HG03097 (cell line): Measurements from ENCODE around the gene COL19A1.
"Not testable (repeated sequence)": the region's sequence is repeated elsewhere in the genome, so short reads cannot be mapped to it uniquely, and the experiment has no call there.

Experiments used
- ATAC-seq: cut with Tn5 transposase; IDR thresholded peaks from one replicate; pipeline ENCODE4 v1.9.1; 2021; ENCODE audit not compliant: unreplicated experiment, low FRiP score

The COL19A1 gene

GRCh38 chr6:69953491-69953890, 87.1 kb downstream of the COL19A1 start:
- no peak for ATAC-seq

DNA sequence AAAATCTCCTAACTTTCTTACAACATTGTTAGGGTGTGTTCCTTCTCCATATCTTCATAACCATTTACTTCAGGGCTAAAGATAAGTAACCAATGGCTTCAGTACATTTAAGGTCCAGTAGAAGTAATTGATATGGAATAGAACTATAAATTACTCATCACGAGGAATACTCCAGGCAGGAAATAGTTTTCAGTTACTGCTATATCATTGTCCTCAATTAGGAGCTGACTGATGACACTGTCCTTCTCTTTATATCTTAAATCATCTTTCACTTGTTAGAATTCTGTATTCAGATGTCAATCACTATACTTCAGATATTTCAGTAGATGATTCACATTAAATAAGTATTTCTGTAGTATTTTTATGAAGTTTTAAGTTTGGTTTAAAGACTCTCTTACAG, 88.4 kb downstream of the COL19A1 start:
- no peak for ATAC-seq

- ATAC-seq, result no peak
Observed at GRCh38 chr6:69957985-69958559, 91.7 kb downstream of the COL19A1 start.

DNA sequence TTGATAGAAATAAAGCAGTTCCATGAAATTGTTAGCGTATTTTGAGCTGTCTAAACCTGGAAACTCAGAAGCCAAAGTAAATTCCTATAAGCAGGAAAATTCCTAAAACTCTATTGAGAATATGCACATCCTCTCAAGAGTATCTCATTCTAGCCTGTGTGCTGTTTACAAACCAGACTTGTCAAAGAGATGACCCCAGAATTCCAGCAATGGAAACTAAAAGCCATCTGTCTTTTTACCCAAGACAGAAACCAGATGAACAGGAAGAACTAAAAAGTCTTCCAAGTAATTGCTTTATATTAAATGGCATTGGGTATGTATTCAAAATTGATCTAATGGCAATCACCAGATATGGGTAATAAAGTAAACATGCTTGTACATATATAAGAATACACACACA, 92.6 kb downstream of the COL19A1 start:
- ATAC-seq, result no peak

DNA sequence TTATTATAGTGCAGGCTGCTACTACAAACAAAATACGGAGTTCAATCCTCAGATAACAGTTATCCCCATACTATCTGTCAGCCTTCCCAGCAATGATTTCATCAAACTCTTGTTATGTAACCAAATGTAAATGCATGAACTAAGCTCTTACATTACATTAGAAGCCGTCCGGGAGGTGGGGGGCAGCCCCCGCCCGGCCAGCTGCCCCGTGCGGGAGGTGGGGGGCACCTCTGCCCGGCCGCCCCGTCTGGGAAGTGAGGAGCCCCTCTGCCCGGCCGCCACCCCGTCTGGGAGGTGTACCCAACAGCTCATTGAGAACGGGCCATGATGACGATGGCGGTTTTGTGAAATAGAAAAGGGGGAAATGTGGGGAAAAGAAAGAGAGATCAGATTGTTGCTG, 99.6 kb downstream of the COL19A1 start:
- ATAC-seq, result not testable (repeated sequence)

GRCh38 chr6:69973138-69973537, 106.8 kb downstream of the COL19A1 start:
- no peak for ATAC-seq

DNA sequence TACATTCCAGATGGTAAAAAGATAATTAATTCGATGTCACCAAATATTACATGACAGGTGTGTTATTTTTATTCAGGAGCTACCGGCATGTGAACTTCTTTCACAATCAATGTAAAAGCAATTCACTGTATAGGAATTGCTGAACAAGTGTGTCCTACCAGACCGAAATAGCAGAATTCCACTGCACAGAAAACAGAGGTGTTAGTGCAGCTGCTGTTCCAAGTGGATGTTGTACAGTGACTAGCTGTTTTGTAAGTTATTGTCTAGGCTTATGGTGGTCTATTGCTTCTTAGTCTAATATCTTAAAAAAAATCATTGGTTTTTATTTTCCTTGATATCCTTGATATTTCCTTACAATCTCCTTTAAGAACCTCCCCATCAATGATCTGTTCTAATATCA, 107.4 kb downstream of the COL19A1 start:
- ATAC-seq, result no peak

DNA sequence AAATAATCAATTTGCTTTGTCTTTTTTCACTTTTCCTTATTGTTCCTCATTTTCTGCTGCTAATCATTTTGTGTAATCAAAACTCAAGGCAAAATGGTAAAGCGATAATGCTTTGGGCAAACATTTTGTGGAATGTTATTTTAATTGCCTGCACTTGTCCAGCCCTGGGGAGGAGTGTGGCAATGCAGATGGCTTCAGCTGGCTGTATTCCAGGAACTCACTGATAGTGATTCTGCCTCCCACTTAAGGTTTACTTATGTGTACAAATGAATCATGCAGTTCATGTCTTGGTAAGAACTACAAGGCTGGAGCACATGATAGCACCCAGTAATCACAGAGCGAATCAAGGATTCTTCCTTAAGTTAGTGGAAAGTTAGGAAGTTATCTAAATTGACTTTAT, 107.8 kb downstream of the COL19A1 start:
- ATAC-seq, result no peak

DNA sequence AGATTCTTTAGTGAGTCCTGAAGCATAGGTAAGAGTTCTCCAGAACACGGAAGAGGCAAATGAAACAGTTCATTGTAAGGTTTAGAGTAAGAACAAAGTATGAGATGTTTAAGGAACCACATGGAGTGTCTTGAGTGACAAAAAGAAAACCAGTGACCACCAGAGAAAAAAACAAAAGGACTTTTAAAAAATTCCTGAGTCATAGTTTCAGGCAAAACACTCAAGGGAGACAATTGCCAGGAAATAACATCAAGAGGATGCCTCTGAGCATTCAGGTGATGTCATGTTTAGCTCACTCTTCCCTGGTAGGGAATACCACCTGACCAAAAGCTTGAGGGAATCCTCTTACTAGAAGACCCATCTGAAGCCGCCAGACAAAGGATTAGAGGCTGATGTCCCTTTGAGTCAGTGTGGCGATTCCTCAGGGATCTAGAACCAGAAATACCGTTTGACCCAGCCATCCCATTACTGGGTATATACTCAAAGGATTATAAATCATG, 110.3 kb downstream of the COL19A1 start:
- ATAC-seq, result no peak

DNA sequence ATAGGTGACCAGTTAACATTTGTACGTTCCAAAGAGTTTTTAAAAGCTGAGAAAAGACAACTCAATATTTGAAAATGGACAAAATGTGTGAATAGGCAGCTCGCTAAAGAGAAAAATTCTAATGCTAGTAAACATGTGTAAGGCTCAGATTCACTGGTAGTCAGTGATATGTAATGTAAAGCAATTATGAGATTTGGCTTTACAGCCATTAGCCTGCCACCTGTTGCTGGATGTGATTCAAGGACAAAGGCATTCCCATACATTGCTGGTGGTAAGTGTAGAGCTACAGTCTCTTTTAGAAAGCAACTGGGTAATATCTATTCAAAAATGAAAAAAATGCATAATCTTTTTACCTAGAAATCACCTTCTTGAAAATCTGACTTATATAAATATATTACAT, 114.3 kb downstream of the COL19A1 start:
- no peak for ATAC-seq

- ATAC-seq, result no peak
Observed at GRCh38 chr6:69984506-69984905, 118.2 kb downstream of the COL19A1 start.

DNA sequence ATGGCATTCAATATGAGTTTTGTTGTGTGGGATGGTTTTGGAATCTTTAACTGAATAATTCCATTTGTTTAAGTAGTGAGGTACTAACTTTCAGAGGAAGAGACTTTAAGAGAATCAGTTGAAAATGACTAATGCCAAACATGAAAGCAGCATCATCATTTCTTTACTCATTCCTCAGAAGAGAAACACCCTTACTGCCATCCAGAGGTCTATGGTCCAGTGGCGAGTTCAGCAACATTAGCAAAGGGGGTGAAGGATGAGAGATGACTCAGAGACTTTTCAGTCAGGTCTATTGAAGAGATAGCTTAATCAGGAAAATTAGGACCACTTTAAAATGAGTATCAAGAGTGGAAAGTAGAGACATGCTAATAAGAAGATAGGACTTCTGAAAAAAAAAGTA, 118.8 kb downstream of the COL19A1 start:
- peak; percentile 67 for ATAC-seq

DNA sequence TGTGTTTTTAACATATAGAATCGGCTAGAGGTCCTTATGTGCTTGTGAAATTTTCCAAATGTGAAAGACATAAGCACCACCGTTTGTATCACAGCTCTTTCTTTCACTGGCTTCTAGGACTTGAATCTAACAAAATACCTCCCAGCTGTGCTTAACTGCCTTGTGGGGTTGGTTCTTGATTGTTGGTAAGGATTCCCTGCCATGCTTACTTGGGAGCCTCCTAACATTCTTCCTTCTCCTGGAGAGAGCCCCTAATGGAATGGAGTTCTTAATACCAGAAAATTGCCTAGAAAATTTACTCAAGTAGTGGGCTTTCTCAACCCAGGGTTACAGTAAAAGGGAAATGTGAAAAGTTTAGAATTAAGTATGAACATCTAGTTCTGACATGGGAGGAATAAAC, 121.2 kb downstream of the COL19A1 start:
- ATAC-seq, result no peak

- no peak for ATAC-seq
Observed at GRCh38 chr6:69988458-69989126, 122.2 kb downstream of the COL19A1 start.

DNA sequence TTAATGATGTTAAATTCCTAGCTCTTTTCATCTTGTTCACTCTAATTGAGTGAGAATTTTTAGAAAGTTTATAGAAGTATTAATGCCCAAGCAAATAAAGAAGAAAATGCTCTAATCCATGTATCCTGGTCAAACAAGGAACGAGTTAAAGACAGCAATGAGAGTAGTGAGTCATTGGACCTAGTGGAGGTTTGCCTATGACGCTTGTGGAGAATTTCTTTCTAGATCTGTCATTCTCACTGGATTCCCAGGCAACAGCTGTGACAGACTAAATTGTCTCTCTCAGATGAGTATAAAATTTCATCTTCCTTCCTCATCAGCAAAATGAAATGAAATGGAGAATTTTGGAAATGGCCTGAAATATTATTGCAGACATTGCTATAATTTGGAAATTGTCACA, 127.9 kb downstream of the COL19A1 start:
- no peak for ATAC-seq

GRCh38 chr6:70008189-70008588, 141.8 kb downstream of the COL19A1 start:
- ATAC-seq, result no peak

- ATAC-seq, result not testable (repeated sequence)
Observed at GRCh38 chr6:70010339-70010738, 144.0 kb downstream of the COL19A1 start.

DNA sequence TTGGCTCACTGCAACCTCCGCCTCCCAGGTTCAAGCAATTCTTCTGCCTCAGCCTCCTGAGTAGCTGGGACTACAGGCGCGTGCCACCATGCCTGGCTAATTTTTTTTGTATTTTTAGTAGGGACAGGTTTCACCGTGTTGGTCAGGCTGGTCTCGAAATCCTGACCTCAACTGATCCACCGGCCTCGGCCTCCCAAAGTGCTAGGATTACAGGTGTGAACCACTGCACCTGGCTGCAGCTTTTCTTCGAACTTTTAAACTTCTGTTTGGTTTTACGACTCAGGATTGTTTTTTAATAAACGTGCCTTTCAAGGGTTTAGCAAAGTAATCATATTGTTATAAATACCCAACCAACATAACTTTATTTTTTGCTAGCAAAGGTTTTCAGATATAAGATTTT, 156.8 kb downstream of the COL19A1 start:
- ATAC-seq, result not testable (repeated sequence)

- no peak for ATAC-seq
Observed at GRCh38 chr6:70028246-70028645, 161.9 kb downstream of the COL19A1 start.

GRCh38 chr6:70028926-70029325, 162.6 kb downstream of the COL19A1 start:
- no peak for ATAC-seq

DNA sequence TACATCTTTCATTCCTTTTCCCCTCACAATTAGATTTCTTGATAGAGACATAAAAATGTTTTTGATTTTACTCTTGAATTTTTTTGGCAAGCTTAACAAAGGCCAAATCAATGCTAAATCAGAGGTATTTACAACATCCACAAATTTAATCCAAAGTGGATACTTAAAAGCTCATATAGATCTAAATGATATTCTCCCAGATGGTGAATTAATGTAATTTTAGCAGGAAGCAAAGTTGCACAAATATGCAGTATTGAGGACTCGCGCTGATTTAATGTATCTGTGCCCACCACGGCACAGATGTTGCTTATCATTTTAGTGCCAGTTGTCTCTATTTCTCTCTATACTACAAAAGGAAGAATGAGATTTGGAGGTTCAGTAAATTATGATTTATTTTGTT, 167.4 kb downstream of the COL19A1 start:
- ATAC-seq, result no peak

DNA sequence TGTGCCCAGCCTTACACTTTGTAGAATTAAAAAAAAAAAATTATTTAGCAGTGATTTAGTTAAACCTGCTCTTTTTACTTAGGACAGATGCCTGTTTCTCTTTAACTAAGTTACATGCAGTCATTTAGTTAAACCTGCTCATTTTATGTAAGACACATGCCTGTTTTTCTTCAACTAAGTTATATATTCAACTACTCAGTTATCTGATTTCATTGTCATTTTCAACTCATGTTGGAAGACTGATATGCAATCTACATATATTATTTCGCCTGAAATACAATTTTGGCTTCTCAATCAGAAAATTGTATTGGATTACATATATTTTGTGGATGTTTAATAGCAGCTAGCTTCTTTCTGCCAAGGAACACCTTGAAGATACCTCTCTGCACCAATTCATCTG, 171.1 kb downstream of the COL19A1 start:
- ATAC-seq, result no peak
